GM18507 (cell line): ENCODE measurements around the gene IL2RA.
"Not testable (repeated sequence)": the region's sequence is repeated elsewhere in the genome, so short reads cannot be mapped to it uniquely, and the experiment has no call there.

Experiments used
- DNase-seq: peaks from one replicate; pipeline ENCODE4 v3.0.0; 2011; ENCODE audit warnings: low read depth; ENCODE audit not compliant: insufficient read length; ENCODE audit errors: extremely low spot score
- FAIRE-seq: peaks from 2 replicates; lab custom pipeline; 2011; peaks lifted over from hg19 to GRCh38; lab: Jason Lieb, UNC

IL2RA gene

GRCh38 chr10:6062101-6062771, at the start of gene IL2RA:
IL2RA (minus strand) TSS chr10:6062367; CDS start chr10:6062151, 216 bp downstream.
- DNase-seq: no peak
- FAIRE-seq: peak; percentile 29

- no peak for FAIRE-seq
- no peak for DNase-seq
Measured at GRCh38 chr10:6110136-6110535, 48.0 kb upstream of the IL2RA start.

- DNase-seq: no peak
- FAIRE-seq: no peak
Measured at GRCh38 chr10:6109444-6109775, 47.2 kb upstream of the IL2RA start.

- peak; percentile 51 for DNase-seq
- peak; percentile 81 for FAIRE-seq
Measured at GRCh38 chr10:6108631-6109443, 46.7 kb upstream of the IL2RA start.

- no peak for FAIRE-seq
- DNase-seq: no peak
Measured at GRCh38 chr10:6108072-6108471, 45.9 kb upstream of the IL2RA start.

DNA sequence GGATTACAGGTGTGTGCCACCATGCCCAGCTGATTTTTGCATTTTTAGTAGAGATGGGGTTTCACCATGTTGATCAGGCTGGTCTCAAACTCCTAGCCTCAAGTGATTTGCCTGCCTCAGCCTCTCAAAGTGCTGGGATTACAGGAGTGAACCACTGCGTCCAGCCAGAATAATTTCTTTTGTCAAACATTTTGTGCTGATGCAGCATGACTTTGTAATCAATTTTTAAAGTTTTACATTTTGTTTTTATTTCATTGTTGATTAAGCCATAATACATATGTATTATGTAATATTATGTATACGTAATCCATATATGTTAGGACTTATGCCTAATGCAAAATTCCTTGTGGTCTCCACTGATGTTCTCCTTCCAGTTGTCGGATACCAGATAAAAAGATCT, 45.4 kb upstream of the IL2RA start:
- not testable (repeated sequence) for FAIRE-seq

DNA sequence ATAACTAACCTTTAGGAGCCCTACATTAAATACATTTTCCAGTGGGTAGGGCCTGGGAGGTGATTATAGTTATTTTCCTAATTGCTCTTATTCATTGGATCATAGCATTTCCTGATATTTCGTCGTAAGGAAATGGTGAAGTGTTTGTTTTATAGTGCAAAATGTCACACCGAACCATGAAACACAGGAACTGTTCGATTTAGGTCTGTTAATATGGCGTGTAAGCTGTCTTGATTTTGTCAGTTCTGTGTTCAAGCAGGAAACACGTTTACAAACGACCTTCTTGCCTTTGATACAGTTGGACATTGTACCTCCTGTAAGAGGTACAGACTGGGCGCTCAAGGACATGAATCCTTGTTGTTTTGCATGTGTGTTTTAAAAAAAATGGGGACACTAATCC, 41.4 kb upstream of the IL2RA start:
- no peak for FAIRE-seq
- no peak for DNase-seq

More for the DNA sequence above, 45.4 kb upstream of the IL2RA start:
- not testable (repeated sequence) for DNase-seq

GRCh38 chr10:6102128-6102527, 40.0 kb upstream of the IL2RA start:
- FAIRE-seq (no peak), DNase-seq (no peak)

DNA sequence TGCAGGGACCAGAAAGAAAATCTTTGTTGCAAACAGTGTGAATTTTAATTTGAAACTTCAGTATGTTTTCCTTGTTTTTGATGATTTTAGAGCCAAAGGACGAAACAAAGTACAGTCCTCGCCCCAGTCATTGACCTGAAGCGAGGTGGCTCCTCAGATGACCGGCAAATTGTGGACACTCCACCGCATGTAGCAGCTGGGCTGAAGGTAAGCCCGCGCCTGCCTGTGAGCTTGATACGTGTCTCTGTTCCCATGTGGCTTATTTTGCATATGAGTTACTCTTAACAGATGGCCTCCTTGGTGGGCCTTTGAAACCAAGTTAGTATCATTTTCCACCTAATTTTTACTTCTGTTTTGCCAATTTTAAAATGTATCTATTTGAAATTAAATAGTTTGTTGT, 39.0 kb upstream of the IL2RA start:
- peak; percentile 66 for FAIRE-seq
- DNase-seq: no peak

DNA sequence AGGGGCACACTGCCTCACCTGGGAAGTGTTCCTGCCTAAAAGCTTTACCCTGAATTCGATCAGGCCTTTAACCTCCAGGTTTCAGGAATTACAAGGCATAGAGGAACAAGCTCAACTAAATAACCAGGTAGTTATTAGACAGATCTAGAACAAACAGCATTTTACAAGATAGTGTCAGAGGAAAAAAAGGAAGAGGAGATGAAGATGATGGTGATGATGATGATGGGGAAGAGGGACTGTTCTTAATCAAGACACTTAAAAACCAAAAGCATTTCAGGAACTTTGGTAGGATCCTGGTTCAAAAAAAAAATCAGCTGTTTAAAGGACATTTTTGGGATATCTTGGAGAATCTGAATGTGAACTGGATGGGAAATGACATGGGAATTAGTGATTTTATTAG, 38.2 kb upstream of the IL2RA start:
- FAIRE-seq: no peak
- no peak for DNase-seq

GRCh38 chr10:6098156-6098555, 36.0 kb upstream of the IL2RA start:
- FAIRE-seq: no peak
- no peak for DNase-seq

- FAIRE-seq: no peak
- DNase-seq: no peak
Measured at GRCh38 chr10:6097063-6097462, 34.9 kb upstream of the IL2RA start.

DNA sequence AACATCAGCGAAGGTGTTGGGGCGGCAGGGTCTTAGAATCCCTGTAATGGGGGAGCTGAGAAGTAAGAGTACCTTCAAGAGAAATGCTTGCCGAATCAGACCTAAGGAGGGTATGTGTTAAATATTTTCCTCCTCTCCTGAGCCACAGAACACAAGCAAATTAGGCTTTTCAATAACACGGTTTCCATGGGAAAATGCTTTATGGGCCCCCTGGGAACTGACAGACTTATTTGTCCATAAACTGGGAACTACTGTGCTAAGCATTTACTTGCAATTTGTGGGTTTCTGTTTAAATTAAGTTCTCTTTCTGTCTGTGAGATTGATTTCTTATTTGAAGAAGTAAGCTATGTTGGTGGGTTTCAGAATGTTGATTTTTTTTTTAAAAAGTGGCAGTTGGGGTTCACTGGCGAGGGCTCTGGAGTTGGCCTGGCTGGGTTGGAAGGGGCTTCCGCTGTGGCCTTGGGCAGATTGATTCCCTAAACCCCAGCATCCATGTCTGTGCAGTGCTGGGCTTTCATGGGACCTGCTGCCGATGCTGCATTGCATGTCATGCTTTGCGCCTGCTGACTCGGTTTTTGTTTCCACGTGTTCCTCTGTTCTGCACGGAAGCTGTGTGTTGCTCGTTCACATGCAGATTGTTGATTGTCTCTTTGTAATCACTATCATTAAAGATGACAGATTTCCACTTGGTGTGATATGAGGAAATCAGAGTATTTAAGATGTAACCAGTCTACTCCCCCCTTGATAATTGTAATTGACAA, 33.8 kb upstream of the IL2RA start:
- DNase-seq: no peak

DNA sequence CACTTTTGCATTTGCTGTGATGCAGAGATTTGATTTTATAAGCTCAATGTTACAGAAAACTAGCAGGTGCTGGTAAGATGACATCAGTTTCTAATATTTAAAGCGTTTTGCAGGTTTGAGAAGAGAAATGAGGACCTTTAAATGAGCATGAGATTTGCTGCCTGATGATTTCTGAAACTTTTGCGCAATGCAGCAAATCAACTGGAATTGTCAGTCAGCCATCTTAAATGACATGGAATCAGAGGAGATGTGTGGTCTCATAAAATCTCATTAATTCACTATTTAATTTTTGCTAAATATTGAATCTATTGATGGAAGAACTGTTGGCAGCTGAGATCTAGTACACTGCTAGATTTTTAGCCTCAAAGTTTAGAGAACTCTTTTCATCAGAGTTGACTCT, 30.6 kb upstream of the IL2RA start:
- FAIRE-seq (no peak), DNase-seq (no peak)

More for the DNA sequence above, 33.8 kb upstream of the IL2RA start:
- FAIRE-seq: no peak

GRCh38 chr10:6091630-6092029, 29.5 kb upstream of the IL2RA start:
- FAIRE-seq (no peak), DNase-seq (no peak)

- FAIRE-seq (peak; percentile 26), DNase-seq (no peak)
Measured at GRCh38 chr10:6089334-6090219, 27.4 kb upstream of the IL2RA start.

- DNase-seq: peak; percentile 91
- FAIRE-seq: peak; percentile 97
Measured at GRCh38 chr10:6088721-6089333, 26.7 kb upstream of the IL2RA start, which contains the start of gene RBM17. RBM17 (plus strand) TSS chr10:6089034; CDS start chr10:6097066, 8,032 bp downstream.

- FAIRE-seq (peak; percentile 93), DNase-seq (peak; percentile 30)
Measured at GRCh38 chr10:6086375-6087233, 24.4 kb upstream of the IL2RA start.
